ENCODE results near the gene ZGRF1.

GRCh38 chr4:112593438-112594133, 43.1 kb downstream of the ZGRF1 start:
- TF ChIP-seq CTCF (IDR thresholded peaks at IDR 0.05) (no peak), POLR2A (IDR thresholded peaks at IDR 0.05) (no peak)

Measured in esophagus squamous epithelium (tissue), 4 donors.